Measurements from ENCODE around the gene HNRNPD. TPM values are rescaled to one million over a fixed set of nuclear protein-coding genes. Genes with fewer than 3 reads are reported as not detected.
"Not testable (repeated sequence)": the region's sequence is repeated elsewhere in the genome, so short reads cannot be mapped to it uniquely, and the experiment has no call there.

HNRNPD gene
- total and polyA plus RNA-seq, 2 donors = 60.1 to 269 TPM

DNA sequence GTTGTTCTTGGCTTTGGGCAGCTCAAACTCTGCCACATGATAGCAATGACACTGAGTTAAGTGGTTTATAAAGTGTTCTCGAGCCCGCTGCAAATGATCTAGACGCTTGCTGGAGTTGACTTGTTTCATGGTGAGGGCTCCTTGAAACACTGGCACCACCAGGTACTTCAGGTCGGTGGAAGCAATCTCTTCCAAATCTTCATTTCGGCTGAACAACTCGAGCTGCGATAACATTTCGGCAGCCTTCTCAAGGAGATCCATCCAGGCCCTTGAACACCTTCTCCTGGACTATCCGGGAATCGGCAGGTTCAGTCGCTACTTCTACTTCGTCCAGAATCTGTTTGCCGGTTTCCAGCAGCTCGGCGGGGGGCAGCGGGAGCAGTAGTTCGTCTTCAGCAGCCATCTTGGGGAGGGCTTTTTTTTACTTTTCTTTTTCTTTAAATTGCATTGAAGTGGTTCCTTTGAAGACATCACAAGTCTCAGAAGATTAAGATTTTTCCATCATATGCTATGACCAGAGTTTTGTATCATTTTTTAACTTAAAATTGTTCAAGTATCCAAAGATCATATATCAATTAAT lies 28.5 kb upstream of the HNRNPD start:
- no peak overlapping the region for H3K4me3 ChIP-seq (ENCODE audit: low read length in 2 of 2)
- H3K36me3 ChIP-seq (ENCODE audit: control insufficient read depth in 2 of 2, insufficient read depth in 2 of 2, low read length in 1 of 2) = no peaks in the 10 kb centered on the region
- no peak overlapping the region for H3K27ac ChIP-seq (ENCODE audit: low read depth in 1 of 2, low read length in 1 of 2)
- WGBS = 96% methylated on average over 17 of the region's 17 CpGs
- DNase-seq (ENCODE audit: low read depth in 6 of 9, low spot score in 9 of 9) = no peak
- H3K4me1 ChIP-seq (ENCODE audit: control insufficient read depth in 2 of 2, insufficient read depth in 2 of 2, low read length in 2 of 2) = no peaks in the 10 kb centered on the region
- H3K27me3 ChIP-seq (ENCODE audit: control insufficient read depth in 2 of 2, insufficient read depth in 1 of 2, low read length in 1 of 2) = no peaks in the 10 kb centered on the region
- no peaks in the 10 kb centered on the region for H3K9me3 ChIP-seq (ENCODE audit: control insufficient read depth in 2 of 2, insufficient read depth in 1 of 2, low read length in 1 of 2)

DNA sequence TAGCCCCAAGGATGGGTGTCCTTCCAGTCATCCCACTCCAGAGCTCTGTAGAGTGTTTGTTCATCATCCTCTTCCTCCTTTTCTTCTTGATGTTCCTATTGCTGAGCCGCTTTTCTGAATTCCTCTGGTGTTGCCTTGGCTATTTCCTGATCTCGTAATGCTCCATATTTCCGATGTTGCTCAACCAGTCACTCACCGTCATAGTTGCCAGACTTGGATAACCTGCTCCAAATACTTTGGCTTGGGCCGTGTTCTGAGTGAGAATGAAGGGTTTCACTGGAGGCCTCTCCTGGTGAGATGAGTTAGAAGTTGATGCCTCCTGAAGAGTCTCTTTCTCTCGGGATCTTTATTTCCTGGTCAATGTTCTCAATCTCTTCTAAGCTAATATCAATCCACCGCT lies 27.8 kb upstream of the HNRNPD start:
- Histone ChIP-seq H3K4me3 (ENCODE audit: low read length in 2 of 2) (no peak overlapping the region), H3K36me3 (ENCODE audit: control insufficient read depth in 2 of 2, insufficient read depth in 2 of 2, low read length in 1 of 2) (no peaks in the 10 kb centered on the region), H3K4me1 (ENCODE audit: control insufficient read depth in 2 of 2, insufficient read depth in 2 of 2, low read length in 2 of 2) (no peaks in the 10 kb centered on the region), H3K9me3 (ENCODE audit: control insufficient read depth in 2 of 2, insufficient read depth in 1 of 2, low read length in 1 of 2) (no peaks in the 10 kb centered on the region), H3K27me3 (ENCODE audit: control insufficient read depth in 2 of 2, insufficient read depth in 1 of 2, low read length in 1 of 2) (no peaks in the 10 kb centered on the region), H3K27ac (ENCODE audit: low read depth in 1 of 2, low read length in 1 of 2) (no peak overlapping the region)
- DNase-seq (ENCODE audit: low read depth in 6 of 9, low spot score in 9 of 9) = no peak
- 97% methylated on average over 7 of the region's 7 CpGs for WGBS

DNA sequence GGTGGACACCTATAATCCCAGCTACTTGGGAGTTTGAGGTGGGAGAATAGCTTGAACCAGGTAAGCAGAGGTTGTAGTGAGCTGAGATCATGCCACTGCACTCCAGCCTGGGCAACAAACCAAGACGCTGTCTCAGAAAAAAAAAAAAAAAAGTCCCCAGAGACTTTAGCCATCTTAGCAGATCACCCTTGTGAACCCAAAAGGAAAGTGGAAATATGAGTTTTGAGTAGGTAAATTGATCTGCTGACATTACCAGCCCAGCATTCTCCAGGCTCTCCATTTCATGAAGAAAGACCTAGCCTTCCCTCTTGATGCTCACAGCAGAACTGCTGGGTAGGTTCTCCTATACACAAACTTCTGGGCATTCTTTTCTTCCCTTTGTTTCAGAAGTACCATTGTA lies 24.5 kb upstream of the HNRNPD start:
- Histone ChIP-seq H3K4me3 (ENCODE audit: low read length in 2 of 2) (no peak overlapping the region), H3K9me3 (ENCODE audit: control insufficient read depth in 2 of 2, insufficient read depth in 1 of 2, low read length in 1 of 2) (no peaks in the 10 kb centered on the region), H3K36me3 (ENCODE audit: control insufficient read depth in 2 of 2, insufficient read depth in 2 of 2, low read length in 1 of 2) (no peaks in the 10 kb centered on the region), H3K27ac (ENCODE audit: low read depth in 1 of 2, low read length in 1 of 2) (no peak overlapping the region), H3K4me1 (ENCODE audit: control insufficient read depth in 2 of 2, insufficient read depth in 2 of 2, low read length in 2 of 2) (no peaks in the 10 kb centered on the region), H3K27me3 (ENCODE audit: control insufficient read depth in 2 of 2, insufficient read depth in 1 of 2, low read length in 1 of 2) (no peaks in the 10 kb centered on the region)
- DNase-seq (ENCODE audit: low read depth in 6 of 9, low spot score in 9 of 9) = no peak
- 93% methylated on average over 1 of the region's 1 CpG for WGBS

DNA sequence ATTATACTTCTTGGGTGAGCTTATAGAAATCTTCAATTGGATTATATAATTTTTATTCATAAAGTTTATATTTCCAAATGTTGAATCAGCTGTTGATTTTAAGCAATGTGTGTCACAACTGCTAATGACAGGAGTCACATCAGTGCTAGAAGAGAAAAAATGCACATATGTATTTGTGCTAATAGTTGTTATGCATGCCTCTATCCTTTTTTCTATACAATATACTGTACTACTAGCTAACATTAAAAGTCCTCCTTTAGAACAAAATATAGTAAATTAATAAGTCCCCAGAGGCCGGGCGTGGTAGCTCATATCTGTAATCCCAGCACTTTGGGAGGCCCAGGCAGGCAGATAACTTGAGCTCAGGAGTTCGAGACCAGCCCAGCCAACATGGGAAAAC lies 23.7 kb upstream of the HNRNPD start:
- no peaks in the 10 kb centered on the region for H3K4me1 ChIP-seq (ENCODE audit: control insufficient read depth in 2 of 2, insufficient read depth in 2 of 2, low read length in 2 of 2)
- DNase-seq (ENCODE audit: low read depth in 6 of 9, low spot score in 9 of 9) = no peak
- whole genome bisulfite sequencing = 96% methylated on average over 3 of the region's 3 CpGs

DNA sequence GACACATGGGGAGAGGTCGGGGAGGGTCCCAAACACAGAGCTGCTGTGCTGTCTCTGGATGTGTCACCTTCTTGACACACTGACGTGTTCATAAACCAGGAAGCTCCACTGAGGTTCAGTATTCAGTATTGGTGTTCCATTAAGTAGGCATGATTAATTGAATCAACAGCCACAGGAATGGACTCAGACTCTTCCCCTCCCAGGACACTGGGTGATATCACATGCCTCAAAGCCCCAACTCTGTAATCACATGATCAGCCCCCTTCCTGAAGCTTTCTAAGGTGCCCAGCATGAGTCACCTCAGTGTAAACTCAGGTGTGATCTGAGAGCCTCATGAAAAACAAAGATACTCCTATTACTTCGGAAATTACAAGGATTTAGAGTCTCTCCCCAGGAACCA lies 21.1 kb upstream of the HNRNPD start:
- no peaks in the 10 kb centered on the region for H3K9me3 ChIP-seq (ENCODE audit: control insufficient read depth in 2 of 2, insufficient read depth in 1 of 2, low read length in 1 of 2)
- H3K27ac ChIP-seq (ENCODE audit: low read depth in 1 of 2, low read length in 1 of 2) = no peak overlapping the region
- no peaks in the 10 kb centered on the region for H3K4me1 ChIP-seq (ENCODE audit: control insufficient read depth in 2 of 2, insufficient read depth in 2 of 2, low read length in 2 of 2)
- no peaks in the 10 kb centered on the region for H3K36me3 ChIP-seq (ENCODE audit: control insufficient read depth in 2 of 2, insufficient read depth in 2 of 2, low read length in 1 of 2)
- WGBS = 99% methylated on average over 3 of the region's 3 CpGs
- no peak overlapping the region for H3K4me3 ChIP-seq (ENCODE audit: low read length in 2 of 2)
- no peaks in the 10 kb centered on the region for H3K27me3 ChIP-seq (ENCODE audit: control insufficient read depth in 2 of 2, insufficient read depth in 1 of 2, low read length in 1 of 2)
- no peak for DNase-seq (ENCODE audit: low read depth in 6 of 9, low spot score in 9 of 9)

More for the DNA sequence above, 23.7 kb upstream of the HNRNPD start:
- no peaks in the 10 kb centered on the region for H3K36me3 ChIP-seq (ENCODE audit: control insufficient read depth in 2 of 2, insufficient read depth in 2 of 2, low read length in 1 of 2)
- H3K27ac ChIP-seq (ENCODE audit: low read depth in 1 of 2, low read length in 1 of 2) = no peak overlapping the region
- no peaks in the 10 kb centered on the region for H3K9me3 ChIP-seq (ENCODE audit: control insufficient read depth in 2 of 2, insufficient read depth in 1 of 2, low read length in 1 of 2)
- H3K27me3 ChIP-seq (ENCODE audit: control insufficient read depth in 2 of 2, insufficient read depth in 1 of 2, low read length in 1 of 2) = no peaks in the 10 kb centered on the region
- H3K4me3 ChIP-seq (ENCODE audit: low read length in 2 of 2) = no peak overlapping the region

DNA sequence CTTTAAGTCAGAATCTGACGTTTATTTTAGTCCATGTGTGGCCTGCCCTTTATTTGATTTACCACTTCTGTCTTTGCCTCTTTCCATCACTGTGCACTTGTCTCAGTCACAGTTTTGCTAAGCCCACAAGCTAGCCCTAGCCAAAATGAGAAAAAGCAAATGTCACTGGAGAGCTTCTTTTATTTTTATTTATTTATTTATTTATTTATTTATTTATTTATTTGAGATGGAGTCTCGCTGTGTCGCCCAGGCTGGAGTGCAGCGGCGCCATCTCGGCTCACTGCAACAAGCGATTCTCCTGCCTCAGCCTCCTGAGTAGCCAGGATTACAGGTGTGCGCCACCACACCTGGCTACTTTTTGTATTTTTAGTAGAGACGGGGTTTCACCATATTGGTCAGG lies 16.3 kb upstream of the HNRNPD start:
- H3K4me1 ChIP-seq (ENCODE audit: control insufficient read depth in 2 of 2, insufficient read depth in 2 of 2, low read length in 2 of 2); DNase-seq (ENCODE audit: low read depth in 6 of 9, low spot score in 9 of 9); H3K4me3 ChIP-seq (ENCODE audit: low read length in 2 of 2); H3K27ac ChIP-seq (ENCODE audit: low read depth in 1 of 2, low read length in 1 of 2); H3K36me3 ChIP-seq (ENCODE audit: control insufficient read depth in 2 of 2, insufficient read depth in 2 of 2, low read length in 1 of 2); H3K27me3 ChIP-seq (ENCODE audit: control insufficient read depth in 2 of 2, insufficient read depth in 1 of 2, low read length in 1 of 2); H3K9me3 ChIP-seq (ENCODE audit: control insufficient read depth in 2 of 2, insufficient read depth in 1 of 2, low read length in 1 of 2): not testable (repeated sequence)
- WGBS = 89% methylated on average over 9 of the region's 9 CpGs

DNA sequence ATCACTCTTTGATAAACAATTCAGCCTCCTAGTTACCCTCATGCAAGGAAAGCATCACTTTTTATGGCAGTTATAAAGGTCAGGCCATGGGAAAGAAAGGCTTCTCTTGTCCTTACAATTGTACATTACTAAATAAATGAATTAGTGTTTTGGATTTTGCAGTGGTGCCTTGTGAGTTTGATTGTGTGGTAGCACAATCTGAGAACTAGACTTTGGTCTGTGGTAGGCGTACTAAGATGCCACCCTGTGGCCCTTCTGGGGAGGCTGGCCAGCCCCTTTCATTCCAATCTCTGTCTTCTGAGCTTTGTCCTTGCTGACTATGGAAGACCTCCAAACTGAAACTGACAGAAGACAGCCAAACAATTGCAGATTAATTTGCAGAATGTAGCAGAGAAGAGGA lies 14.6 kb upstream of the HNRNPD start:
- 91% methylated on average over 1 of the region's 1 CpG for WGBS
- peaks cover 0 to 2% of the 10 kb centered on the region in 2 donors for H3K9me3 ChIP-seq (ENCODE audit: control insufficient read depth in 2 of 2, insufficient read depth in 1 of 2, low read length in 1 of 2)
- H3K4me1 ChIP-seq (ENCODE audit: control insufficient read depth in 2 of 2, insufficient read depth in 2 of 2, low read length in 2 of 2) = no peaks in the 10 kb centered on the region
- no peak overlapping the region for H3K27ac ChIP-seq (ENCODE audit: low read depth in 1 of 2, low read length in 1 of 2)
- no peak overlapping the region for H3K4me3 ChIP-seq (ENCODE audit: low read length in 2 of 2)
- DNase-seq (ENCODE audit: low read depth in 6 of 9, low spot score in 9 of 9) = no peak
- no peaks in the 10 kb centered on the region for H3K36me3 ChIP-seq (ENCODE audit: control insufficient read depth in 2 of 2, insufficient read depth in 2 of 2, low read length in 1 of 2)
- no peaks in the 10 kb centered on the region for H3K27me3 ChIP-seq (ENCODE audit: control insufficient read depth in 2 of 2, insufficient read depth in 1 of 2, low read length in 1 of 2)

DNA sequence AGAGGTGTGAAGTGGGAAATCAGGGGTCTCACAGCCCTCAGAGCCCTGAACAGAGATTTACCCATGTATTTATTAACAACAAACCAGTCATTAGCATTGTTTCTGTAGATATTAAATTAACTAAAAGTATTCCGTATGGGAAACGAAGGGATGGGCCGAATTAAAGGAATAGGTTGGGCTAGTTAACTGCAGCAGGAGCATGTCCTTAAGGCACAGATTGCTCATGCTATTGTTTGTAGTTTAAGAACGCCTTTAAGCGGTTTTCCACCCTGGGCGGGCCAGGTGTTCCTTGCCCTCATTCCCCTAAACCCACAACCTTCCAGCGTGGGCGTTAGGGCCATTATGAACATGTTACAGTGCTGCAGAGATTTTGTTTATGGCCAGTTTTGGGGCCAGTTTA lies 12.5 kb upstream of the HNRNPD start:
- not testable (repeated sequence) for H3K36me3 ChIP-seq (ENCODE audit: control insufficient read depth in 2 of 2, insufficient read depth in 2 of 2, low read length in 1 of 2); H3K4me3 ChIP-seq (ENCODE audit: low read length in 2 of 2); H3K4me1 ChIP-seq (ENCODE audit: control insufficient read depth in 2 of 2, insufficient read depth in 2 of 2, low read length in 2 of 2); H3K27ac ChIP-seq (ENCODE audit: low read depth in 1 of 2, low read length in 1 of 2); DNase-seq (ENCODE audit: low read depth in 6 of 9, low spot score in 9 of 9); H3K9me3 ChIP-seq (ENCODE audit: control insufficient read depth in 2 of 2, insufficient read depth in 1 of 2, low read length in 1 of 2); H3K27me3 ChIP-seq (ENCODE audit: control insufficient read depth in 2 of 2, insufficient read depth in 1 of 2, low read length in 1 of 2)
- WGBS = 99% methylated on average over 8 of the region's 8 CpGs

DNA sequence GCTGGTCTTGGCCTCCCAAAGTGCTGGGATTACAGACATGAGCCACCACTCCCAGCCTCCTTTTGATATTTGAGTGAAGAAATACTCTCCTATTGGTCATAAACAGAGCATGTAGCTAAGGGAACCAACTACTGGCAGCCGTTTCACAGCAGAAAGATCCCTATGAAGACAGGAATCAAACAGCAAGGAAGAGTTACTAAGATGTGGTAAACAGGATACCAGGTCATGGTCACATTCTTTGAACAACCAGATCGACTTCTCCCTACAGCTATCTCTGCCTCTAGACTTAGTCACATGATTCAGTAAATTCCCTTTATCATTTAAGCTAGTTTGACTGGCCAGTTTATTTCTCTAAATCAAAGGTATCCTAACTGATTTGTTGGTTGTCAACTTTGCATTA lies 9.0 kb upstream of the HNRNPD start:
- H3K4me3 ChIP-seq (ENCODE audit: low read length in 2 of 2) = no peak overlapping the region
- 92% methylated on average over 2 of the region's 2 CpGs for WGBS
- no peaks in the 10 kb centered on the region for H3K27me3 ChIP-seq (ENCODE audit: control insufficient read depth in 2 of 2, insufficient read depth in 1 of 2, low read length in 1 of 2)
- DNase-seq (ENCODE audit: low read depth in 6 of 9, low spot score in 9 of 9) = no peak
- no peak overlapping the region for H3K27ac ChIP-seq (ENCODE audit: low read depth in 1 of 2, low read length in 1 of 2)
- peaks cover 1 to 15% of the 10 kb centered on the region in 2 donors for H3K9me3 ChIP-seq (ENCODE audit: control insufficient read depth in 2 of 2, insufficient read depth in 1 of 2, low read length in 1 of 2)
- peaks cover 3 to 8% of the 10 kb centered on the region in 2 donors for H3K36me3 ChIP-seq (ENCODE audit: control insufficient read depth in 2 of 2, insufficient read depth in 2 of 2, low read length in 1 of 2)
- H3K4me1 ChIP-seq (ENCODE audit: control insufficient read depth in 2 of 2, insufficient read depth in 2 of 2, low read length in 2 of 2) = no peaks in the 10 kb centered on the region
